Stimulated activated CD4-positive, alpha-beta T cell treated with anti-CD3 and anti-CD28 coated beads, Interleukin-2, amount 100 ng/mL, for 4 hours (primary cell): ENCODE measurements around the gene CHID1.
A peak's percentile ranks its signal among the peaks of the same experiment; 100 is the strongest.

Source experiments
- DNase-seq: peaks from one replicate; pipeline ENCODE4 v3.0.0-alpha.2; 2020; ENCODE audit warnings: low read depth

The CHID1 gene

DNA sequence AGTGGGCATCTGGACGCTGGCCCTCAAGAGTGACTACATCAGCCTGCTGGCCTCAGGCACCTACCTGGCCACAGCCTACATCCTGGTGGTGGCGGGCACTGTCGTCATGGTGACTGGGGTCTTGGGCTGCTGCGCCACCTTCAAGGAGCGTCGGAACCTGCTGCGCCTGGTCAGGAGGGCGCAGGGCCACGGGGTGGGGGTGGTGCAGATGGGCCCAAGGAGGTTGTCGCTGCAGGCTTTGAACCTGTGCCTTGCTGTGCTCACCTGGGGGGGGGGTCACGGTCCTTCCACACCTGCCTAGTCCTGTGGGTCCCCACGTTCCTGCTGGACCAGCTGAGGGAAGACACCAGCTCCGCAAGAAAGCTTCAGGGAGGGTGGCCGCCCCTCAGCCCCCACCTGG is 74.3 kb downstream of the CHID1 start:
- no peak for DNase-seq

DNA sequence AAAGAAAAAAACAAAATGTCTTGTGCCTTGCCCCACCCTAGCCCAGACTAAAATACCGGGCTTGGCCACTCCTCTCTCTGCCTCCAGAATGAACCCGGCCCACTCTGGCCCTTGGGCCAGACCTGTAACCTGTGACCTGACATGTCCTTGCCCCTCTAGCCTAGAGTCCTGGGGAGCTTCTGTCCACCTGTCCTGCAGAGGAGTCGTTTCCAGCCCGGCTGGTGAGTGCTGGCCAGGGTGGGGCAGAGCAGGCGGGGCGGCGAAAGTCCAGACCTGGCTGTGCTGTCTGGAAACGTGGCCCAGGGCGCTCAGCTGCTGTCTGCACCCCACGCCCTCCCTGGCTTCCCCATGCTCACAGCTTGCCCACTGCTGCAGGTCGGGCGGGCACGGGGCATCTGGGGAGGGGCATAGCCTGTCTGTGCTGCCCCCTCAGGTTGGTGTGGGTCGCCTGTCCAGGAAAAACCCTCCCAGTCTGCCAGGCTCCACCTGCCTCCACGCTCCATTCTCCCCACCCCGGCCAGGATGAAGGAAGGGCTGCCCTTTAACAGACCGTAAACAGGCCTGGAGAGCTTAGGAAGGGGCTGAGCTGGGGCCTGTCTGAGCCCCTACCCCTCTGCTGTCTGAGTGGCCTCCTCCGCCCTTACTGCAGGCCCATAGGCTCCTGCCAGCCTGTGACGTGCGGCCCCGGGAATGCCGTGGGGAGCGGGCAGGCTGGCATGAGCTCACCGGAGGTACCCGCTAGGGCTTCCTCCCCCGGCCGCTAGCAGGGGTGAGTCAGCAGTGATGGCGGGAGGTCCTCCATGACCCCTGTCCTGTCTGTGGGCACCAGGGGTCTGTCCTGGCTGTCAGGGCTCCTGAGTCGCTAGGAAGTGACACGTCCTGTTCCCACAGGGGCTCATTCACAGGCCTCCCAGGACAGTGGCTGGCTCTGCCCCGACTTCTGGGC is 76.0 kb downstream of the CHID1 start:
- DNase-seq: no peak

DNA sequence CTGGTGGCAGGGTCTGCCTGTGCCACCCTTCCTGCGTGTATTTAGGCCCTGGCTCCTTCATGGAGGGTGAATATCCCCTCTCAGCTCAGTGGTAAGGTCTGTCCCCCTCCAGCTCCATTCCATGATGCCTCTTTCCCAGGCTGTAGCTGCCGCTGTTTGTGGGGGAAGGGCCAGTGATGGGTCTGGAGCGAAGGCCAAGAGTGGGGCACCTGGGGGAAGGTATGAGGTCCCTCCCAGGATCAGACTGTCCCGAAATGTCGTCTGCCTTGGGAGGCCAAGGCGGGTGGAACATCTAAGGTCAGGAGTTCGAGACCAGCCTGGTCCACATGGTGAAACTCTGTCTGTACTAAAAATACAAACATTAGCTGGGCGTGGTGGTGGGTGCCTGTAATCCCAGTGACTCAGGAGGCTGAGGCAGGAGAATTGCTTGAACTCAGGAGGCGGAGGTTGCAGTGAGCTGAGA is 76.7 kb downstream of the CHID1 start:
- DNase-seq: no peak

DNA sequence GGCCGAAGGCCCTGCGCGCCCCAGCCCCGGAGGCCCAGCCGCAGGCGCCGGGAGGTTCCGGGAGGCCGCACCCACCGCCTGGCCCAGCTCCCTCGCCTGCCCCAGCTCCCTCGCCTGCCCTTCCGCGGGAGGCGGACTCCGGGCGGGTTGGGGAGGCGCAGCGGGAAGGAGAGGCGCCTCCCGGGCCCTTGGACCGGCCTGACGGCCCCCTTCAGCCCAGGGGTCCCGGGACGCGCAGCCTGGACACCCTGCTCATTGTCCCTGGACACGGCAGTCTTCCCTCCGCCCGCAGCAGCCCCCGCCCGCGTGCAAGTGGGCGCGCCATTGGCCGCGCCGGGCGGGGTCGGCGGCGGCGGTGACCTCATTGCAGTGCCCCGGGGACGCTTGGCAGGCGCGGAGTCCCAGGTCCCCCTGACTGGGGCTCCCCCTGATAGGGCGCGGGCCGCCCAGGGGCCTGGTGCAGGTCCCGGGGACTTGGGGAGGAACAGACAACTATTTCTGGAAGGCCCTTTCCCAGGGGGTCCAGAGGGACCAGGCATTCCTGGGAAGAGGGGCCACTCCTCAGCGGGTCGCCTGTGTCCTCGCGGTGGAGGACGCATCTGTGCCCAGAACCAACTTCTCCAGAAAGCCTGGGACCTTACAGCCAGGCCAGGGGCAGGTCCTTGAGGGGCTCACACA is 77.4 kb downstream of the CHID1 start:
- DNase-seq: no peak

DNA sequence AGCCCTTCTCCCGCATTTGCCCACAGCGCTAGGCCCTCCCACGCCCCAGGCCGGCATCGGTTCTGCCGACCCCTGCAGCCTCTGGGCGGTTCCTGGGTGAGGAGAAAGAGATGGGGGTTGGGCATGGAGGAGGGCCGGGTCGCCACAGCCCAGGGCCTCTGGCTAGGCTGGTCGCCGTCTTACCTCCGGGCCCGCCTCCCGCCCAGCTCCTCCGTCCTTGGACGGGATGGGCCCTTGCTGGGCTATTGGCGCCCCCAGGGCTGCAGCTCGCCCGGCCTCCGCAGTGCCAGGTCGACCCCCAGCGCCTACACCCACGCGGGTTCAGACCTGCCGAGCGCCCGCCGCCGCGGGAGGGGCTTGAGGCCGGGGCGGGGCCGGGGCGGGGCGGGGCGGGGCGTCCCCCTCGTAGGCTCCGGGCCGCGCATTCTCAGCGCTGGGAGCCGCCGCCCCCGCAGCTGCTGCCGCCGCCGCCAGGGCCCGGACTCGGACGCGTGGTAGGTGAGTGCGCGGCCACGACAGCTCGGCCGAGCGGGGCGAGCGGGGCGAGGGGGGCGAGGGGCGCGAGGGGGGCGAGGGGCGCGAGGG is 78.0 kb downstream of the CHID1 start, which contains the start of gene CD151:
CD151 (plus strand) TSS at position 424 of the 585 bp plus-strand sequence. CDS start 3,118 bp downstream, outside the sequence.
- DNase-seq: peak; percentile 40

DNA sequence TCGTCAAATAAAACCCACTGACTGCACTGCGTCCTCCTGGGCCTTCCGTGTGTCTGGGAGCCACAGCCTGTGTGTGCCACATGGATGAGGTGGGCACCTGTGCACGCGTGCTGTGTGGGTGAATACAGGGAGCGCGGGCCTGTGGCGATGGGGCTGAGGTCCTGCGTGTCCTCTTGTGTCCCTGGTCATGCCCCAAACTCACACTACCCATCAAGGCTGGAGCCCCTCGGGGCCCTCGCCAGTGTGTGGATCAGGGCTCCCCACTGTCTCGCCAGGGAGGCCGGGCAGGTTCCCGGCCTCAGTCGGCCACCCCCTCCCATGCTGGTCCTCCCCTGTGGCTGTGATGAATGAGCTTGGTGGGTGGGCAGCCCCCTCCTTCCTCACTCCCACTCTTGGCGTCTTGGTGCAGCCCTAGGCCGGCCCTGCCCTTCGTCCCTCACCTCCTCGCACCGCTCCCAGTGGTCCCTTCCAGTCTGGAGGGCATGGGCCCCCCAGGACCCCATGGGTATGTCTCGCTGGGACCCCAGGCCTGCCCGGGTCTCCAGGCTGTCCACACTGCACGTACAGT is 78.6 kb downstream of the CHID1 start:
- no peak for DNase-seq

DNA sequence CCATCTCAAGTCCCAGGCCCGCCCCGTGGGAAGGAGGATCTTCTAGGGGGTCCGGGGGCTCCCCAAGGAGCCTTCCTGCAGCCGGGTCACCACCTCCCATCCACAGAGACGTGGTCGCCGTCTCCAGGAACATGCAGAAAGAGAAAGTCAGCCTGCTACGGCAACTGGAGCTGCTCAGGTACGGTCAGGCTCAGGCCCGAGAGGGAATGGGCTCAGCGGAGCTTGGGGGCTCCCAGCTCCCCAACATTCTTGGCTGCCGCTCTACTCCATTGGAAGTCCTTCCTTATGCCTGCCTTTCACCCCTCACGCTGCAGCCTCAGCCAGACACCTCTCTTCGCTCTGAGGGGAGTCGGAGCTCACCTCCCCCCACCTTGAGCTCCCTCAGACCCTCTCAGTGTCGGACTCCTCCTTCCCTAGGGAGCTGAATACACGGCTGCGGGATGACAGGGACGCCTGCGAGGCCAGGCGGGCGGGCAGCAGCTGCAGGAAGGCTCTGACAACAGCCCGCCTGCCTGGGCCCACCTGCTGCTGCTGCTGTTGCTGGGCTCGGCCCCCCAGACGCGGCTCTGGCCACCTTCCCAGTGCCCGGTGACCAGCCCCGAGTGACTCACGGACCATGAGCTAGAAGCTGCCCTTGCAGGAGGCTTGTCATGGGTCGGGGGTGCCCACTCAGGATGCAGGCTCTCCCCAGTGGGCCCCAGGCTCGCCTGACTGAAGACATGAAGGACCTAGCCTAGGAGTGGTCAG is 79.3 kb downstream of the CHID1 start:
- no peak for DNase-seq

DNA sequence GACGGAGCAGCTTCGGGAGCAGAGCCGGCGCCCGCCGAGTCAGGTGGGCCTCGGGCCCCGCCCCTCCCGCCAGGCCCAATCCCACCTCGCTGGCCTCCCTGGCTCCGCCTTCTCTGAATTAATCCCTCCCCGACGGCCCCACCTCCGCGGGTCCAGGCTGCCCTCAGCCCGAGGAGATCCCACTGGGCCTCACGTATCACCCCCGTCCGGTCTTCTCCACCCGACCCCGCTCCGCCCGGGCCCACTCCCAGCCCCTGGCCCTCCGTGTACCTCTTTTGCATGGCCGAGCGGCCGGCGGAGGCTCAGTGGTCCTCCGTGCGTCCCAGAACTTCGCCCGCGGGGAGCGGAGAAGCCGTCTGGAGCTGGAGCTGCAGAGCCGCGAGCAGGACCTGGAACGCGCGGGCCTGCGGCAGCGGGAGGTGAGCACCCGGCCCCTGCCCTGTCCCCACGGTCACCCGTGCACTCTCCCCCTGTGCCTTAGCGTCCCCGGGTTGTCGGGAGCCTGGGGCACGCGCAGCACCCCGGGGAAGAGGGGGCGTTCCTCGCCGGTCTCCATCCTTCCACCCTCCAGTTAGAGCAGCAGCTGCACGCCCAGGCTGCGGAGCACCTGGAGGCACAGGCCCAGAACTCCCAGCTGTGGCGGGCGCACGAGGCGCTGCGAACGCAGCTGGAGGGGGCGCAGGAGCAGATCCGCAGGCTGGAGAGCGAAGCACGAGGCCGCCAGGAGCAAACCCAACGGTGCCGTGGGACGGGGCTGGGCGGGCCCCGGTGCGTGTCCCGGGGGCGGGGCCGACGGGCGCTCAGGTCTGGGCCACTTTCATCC is 80.1 kb downstream of the CHID1 start:
- DNase-seq: peak; percentile 25

DNA sequence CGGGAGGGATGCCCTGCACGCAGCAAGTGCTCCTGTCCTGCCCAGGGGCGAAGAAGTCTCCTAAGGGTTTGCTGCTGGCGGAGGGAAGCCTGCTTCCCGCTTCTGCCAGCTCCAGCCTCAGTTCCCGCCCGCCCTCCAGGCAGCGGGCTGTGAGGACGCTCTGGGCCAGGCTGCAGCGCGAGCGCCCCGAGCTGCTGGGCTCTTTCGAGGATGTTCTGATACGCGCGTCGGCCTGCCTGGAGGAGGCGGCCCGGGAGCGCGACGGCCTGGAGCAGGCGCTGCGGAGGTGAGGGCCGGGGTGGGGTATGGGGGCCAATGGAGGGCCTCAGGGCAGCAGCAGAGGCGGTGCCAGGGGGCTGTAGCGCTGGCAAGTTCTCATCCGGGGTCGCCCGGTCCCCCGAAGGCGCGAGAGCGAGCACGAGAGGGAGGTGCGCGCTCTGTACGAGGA is 80.7 kb downstream of the CHID1 start:
- no peak for DNase-seq

DNA sequence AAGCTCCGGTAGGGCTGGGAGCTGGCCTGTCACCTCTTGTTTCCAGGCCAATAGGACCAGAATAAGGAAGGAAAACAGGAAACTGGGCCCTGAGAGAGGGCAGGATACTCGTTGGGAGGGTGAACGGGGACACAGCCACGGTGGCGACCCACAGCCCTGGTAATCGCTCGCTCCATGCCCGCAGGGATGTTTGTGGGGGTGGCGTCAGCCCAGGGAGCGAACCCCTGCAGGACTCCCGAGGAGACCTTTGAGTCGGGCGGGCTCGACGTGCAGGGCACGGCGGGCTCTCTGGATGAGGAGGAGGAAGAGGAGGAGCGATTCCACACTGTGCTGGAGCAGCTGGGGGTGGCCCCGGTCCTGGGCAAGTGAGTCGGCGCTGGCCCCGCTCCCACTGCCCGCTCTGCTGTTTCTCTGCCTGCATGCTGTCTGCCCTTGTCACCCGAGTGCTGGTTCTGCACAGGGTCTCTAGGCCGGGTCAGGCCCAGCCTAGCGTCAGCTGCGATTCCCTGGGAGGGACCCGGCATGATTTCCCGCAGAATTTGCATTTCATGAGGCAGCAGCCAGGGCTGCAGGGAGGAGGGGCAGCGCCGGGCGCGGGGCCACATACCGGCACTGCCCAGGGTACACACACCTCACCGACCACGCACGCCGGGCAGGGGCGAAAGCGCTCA is 81.3 kb downstream of the CHID1 start:
- no peak for DNase-seq

DNA sequence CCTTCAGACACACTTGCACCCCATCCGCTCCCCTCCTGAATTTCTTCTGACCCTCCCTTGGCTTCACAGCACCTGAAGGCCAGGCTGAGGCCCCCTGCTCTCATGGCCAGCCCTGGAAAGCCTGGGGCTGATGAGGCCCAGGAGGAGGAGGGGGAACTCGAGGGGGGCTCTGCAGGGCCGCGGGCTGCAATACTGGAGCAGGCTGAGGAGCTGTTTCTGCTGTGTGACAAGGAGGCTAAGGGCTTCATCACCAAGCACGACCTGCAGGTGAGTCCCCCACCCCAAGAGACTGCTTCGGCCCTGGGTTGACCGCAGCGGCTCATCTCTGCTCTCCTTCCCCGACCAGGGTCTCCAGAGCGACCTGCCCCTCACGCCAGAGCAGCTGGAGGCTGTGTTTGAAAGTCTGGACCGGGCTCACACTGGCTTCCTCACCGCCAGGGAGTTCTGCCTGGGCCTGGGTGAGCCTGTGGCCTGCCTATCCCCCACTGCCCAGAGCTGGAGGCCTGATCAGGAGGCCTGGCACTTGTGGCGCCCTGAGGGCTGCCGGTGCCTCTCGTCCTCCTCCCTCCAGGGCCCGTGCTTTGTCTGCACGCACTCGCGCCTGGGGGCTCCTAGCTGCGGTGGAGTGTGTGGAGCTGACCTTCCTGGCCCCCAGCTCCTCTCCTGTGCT is 82.0 kb downstream of the CHID1 start:
- no peak for DNase-seq

DNA sequence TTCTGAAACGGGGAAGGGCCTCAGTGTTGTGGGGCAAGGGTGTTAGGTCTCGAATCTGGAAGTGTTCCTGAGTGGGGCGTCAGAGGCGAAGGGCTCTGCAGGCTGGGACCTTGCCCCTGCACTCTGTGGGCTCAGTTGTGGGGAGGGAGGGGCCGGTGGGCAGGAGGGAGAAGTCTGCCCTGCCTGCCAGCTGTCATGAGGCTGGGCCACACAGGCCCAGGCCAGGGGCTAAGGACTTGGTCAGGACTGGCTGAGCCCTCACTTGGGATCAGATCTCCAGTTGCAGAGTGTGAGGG is 82.8 kb downstream of the CHID1 start, which contains the start of gene CRACR2B:
CRACR2B (plus strand) TSS at position 23 of the 296 bp plus-strand sequence. CDS start 689 bp downstream, outside the sequence.
- no peak for DNase-seq

DNA sequence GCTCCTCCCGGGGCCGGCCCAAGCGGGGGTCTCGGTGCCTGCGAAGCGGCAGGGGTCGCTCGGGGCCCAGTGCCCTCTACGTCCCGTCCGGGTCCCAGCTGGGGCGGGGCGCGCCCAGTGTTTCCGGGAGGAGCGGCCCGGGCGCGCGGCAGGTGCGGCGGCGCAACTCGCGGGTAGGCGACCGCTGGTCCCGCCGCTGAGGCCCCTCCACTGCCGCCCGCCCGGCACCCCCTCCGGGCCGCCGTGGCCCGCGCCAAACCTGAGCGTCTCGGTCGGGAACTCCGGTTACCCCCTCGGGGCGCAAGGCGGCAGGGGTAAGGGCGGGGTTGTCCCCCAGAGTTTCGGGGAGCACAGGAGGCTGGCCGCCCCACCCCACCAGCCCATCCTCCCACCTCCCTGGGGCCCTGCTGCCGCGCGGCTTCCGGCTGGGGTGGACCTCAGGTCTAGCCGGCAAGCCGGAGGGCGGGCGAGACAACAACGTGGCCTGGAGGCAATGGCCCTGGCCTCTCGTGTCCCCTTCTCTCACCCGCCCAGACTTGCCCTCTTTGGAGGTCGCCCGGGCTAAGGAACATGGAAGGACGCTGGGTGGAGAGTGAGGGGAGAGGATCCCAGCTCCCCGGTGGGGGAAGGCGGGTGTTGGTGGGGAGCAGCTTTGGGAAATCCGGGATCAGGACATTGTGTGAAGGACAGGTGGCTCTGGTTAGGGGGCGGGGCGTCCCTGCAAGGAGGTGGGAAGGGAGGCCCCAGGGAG is 83.3 kb downstream of the CHID1 start:
- no peak for DNase-seq

DNA sequence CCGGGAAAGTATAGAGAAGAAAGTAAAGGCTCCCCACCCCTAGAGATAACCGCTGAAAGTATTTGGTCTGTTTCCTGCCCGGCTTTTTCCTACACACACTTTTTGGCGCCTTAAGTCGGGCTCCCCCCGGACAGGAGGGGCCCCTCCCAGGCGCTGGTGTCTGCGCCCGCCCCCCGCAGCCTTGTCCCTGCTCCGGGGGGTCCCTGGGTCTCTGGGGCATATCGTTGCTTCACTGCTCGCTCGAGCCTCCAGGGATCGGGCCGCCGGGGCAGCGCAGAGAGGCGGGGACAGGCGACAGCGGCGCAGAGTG is 83.8 kb downstream of the CHID1 start:
- no peak for DNase-seq

DNA sequence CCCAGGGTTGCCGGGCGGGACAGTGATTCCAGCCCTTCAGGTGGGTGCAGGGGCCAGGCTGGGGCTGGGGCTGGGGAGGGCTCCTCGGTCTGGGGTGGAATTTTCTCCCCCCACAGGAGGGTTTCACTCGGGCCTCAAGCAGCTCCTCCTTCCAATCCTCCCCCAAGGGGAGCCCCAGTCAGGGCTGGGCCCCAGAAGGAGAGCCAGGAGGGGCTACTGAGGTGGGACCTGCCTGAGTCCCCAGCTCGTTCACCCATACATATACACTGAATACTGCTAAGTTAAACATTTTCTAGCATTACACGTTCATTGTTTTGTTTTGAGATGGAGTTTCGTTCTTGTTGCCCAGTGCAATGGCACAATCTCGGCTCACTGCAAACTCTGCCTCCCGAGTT is 84.4 kb downstream of the CHID1 start:
- no peak for DNase-seq

DNA sequence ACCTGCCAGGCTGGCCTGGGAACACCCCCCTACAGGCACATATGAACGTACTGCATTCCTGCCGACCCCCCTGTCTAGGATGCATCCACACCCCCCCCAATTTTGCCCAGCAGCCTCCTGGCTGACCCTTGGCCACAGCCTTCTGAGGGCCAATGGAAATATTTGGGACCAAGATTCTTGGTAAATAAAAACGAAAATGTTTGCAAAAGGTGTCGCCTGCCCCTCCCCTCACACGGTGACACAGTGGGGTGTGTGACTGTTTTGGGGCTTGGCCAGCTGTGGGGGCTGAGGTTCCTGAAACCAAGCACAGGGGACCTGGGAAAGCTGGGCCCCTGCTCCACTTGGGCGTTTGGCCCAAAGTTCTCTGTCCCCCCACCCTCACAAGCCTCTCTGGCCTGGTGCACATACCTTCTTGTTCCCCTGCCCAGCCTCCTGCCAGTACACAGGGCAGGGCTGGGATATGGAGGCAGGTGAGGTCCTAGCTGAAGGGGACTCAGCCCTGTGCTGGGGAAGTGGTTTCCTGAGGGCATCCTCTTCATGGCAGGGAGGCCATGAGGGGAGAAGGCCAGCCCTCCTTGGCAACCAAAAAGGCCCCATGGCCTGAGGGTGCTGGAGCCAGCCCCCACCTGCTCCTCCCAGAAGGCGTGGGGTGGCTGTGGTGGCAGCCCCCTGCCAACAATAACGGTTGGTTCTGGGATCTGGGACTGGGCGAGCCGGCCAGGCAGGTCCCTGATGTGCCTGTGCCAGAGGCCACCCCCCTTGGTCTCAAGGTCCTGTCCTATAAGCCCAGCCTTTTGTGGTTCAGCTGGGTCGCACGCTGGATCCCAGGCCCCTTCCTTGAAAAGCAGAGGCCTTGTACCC is 85.0 kb downstream of the CHID1 start:
- DNase-seq: no peak

DNA sequence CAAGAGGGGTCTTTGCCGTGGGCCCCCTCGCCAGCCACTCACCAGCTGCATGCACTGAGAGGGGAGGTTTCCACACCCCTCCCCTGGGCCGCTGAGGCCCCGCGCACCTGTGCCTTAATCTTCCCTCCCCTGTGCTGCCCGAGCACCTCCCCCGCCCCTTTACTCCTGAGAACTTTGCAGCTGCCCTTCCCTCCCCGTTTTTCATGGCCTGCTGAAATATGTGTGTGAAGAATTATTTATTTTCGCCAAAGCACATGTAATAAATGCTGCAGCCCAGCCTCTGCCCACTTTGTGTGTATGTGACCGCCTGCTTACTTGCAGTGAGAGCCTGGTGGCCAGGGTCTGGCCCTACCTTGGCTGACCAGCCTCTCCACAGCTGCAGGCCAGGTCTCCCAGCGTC is 85.7 kb downstream of the CHID1 start:
- no peak for DNase-seq

DNA sequence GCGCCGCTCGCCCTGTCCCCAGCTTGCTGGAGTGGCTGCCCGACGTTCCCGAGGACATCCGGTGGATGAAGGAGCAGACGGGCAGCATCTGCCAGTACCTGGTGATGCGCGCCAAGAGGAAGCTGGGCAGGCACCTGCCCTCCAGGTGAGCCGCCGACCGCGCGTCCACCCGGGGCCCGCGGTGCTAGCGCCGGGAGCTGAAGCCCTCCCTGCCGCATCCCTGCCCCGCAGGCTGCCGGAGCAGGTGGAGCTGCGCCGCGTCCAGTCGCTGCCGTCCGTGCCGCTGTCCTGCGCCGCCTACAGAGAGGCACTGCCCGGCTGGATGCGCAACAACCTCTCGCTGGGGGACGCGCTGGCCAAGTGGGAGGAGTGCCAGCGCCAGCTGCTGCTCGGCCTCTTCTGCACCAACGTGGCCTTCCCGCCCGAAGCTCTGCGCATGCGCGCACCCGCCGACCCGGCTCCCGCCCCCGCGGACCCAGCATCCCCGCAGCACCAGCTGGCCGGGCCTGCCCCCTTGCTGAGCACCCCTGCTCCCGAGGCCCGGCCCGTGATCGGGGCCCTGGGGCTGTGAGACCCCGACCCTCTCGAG is 86.2 kb downstream of the CHID1 start:
- no peak for DNase-seq
